Activated naive CD4-positive, alpha-beta T cell treated with anti-CD3 and anti-CD28 coated beads, Interleukin-2, amount 50 U/mL, for 72 hours (primary cell): Measurements from ENCODE around the gene TGFBI. TPM values are rescaled to one million over a fixed set of nuclear protein-coding genes. Genes with fewer than 3 reads are reported as not detected.
A peak's percentile ranks its signal among the peaks of the same experiment; 100 is the strongest.

Experiments used
- ATAC-seq, 2 donors: fragments of 150-1000 bp; cut with Tn5 transposase; 2 replicates each; pipeline ENCODE4 v1.10.0; 2021; ENCODE audit warnings: mild to moderate bottlenecking in 2 of 2, moderate library complexity in 2 of 2
- DNase-seq, 2 donors: peaks; one replicate each; pipeline ENCODE4 v3.0.0; 2021 to 2022; ENCODE audit warnings: low spot score in 2 of 2
- H3K27ac Mint-ChIP-seq, 2 donors: one replicate each; pipeline ENCODE4 v1.8.0; 2022; ENCODE audit warnings: mild to moderate bottlenecking in 2 of 2, mixed read lengths in 2 of 2
- H3K36me3 Mint-ChIP-seq, 2 donors: one replicate each; pipeline ENCODE4 v1.8.0; 2022; ENCODE audit warnings: mixed read lengths in 2 of 2
- H3K9me3 Mint-ChIP-seq, 2 donors: one replicate each; pipeline ENCODE4 v1.8.0; 2022; ENCODE audit warnings: mixed read lengths in 2 of 2
- total RNA-seq, 2 donors: library from RNA; stranded (reverse); gene quantifications; one replicate each; pipeline ENCODE4 v1.2.3, GENCODE V29; 2022

TGFBI gene
- total RNA-seq, 2 donors from 2014 or later = not detected

DNA sequence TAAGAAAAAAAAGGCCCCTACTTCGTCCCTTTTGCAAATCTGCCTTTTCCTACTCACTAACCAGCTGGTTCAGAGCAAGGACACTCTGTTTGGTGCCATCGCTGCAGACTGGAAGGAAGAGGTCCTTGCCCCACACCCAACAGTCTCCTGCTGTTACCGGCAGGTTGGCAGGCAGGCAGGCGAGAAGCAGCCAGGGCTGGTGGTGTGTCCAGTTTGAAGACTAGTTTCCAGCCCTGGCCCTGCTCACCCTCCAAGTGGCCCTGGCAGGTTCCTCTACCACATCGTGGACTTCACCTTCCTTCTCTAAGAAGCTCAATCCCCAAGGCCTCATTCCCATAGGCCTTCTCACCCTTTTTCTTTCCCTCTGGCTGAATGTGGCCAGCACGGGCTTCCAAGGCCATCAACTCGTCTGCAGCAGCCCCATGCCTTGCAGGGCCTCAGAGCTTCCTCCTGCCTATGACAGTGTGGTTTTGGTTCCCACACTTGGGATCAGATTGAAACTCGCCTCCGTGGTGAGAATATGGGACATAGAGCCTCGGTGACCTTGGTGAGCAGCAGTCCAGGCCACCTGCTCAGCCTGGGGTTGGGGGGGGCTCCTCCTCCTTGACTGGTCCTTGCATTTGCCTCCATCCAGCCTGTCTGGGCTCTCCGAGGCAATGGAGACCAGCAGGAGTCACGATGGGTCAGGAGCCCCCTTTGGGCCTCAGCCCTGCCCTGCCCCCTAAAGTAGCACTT is 22.9 kb downstream of the TGFBI start:
- H3K36me3 Mint-ChIP-seq = no peaks in the 10 kb centered on the region
- DNase-seq (no peak), ATAC-seq (no peak)
- no peaks in the 10 kb centered on the region for H3K9me3 Mint-ChIP-seq
- no peak overlapping the region for H3K27ac Mint-ChIP-seq

DNA sequence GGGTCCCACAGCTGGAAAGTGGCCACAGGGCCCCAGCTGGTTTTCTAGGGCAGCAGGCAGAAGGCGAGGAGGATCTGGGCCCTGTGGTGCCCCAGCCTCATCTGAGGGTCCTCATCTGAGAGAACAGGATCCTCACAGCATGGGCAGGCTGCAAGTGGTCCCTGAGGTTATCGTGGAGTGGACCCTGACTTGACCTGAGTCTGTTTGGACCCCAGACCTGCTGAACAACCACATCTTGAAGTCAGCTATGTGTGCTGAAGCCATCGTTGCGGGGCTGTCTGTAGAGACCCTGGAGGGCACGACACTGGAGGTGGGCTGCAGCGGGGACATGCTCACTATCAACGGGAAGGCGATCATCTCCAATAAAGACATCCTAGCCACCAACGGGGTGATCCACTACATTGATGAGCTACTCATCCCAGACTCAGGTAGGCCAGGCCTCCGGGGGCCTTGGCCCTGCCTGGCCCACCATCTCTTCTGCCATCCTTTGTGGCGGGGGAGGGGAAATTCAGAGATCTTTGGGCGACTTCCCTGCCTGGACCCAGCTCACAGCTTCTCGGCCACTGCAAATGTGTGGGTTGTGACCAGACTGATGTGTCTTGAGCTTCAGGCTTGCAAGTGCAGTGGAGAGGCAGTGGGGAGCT is 24.0 kb downstream of the TGFBI start:
- ATAC-seq = no peak
- no peak for DNase-seq
- Mint-ChIP-seq H3K9me3 (no peaks in the 10 kb centered on the region), H3K27ac (no peak overlapping the region), H3K36me3 (no peaks in the 10 kb centered on the region)

DNA sequence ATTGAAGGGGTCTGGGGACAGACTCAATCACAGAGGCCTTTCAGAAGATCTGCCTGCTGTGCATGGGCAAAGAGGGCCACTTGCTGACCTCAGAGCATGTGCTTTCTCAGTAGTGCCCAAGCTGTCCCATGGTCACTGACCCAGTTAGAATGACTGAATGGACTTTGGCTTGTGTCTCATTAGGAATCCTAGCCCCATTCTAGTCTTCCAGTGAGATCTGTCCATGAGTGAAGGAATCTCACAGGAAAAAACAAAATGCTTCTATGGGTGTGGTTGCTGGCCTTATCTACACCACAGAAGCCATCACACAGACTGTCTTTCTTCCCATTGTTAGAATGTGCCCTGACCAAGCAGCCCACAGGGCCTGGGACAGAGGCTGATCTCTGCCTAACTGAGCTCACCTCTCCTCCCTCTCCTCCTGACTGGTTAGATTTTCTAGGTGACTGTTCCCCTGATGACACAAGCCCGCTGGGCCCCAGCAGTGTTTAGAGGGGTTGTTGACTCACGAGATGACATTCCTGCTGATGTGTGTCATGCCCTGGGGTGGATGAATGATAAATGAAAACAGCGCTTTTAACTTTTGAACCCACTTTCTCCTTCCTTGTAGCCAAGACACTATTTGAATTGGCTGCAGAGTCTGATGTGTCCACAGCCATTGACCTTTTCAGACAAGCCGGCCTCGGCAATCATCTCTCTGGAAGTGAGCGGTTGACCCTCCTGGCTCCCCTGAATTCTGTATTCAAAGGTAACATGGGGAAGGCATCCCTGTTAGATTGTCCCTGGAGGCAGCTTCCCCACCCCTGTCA is 24.8 kb downstream of the TGFBI start:
- no peak overlapping the region for H3K27ac Mint-ChIP-seq
- ATAC-seq (peak in 1 of 2 donors; percentile 22), DNase-seq (no peak)
- no peaks in the 10 kb centered on the region for H3K9me3 Mint-ChIP-seq
- H3K36me3 Mint-ChIP-seq = no peaks in the 10 kb centered on the region

DNA sequence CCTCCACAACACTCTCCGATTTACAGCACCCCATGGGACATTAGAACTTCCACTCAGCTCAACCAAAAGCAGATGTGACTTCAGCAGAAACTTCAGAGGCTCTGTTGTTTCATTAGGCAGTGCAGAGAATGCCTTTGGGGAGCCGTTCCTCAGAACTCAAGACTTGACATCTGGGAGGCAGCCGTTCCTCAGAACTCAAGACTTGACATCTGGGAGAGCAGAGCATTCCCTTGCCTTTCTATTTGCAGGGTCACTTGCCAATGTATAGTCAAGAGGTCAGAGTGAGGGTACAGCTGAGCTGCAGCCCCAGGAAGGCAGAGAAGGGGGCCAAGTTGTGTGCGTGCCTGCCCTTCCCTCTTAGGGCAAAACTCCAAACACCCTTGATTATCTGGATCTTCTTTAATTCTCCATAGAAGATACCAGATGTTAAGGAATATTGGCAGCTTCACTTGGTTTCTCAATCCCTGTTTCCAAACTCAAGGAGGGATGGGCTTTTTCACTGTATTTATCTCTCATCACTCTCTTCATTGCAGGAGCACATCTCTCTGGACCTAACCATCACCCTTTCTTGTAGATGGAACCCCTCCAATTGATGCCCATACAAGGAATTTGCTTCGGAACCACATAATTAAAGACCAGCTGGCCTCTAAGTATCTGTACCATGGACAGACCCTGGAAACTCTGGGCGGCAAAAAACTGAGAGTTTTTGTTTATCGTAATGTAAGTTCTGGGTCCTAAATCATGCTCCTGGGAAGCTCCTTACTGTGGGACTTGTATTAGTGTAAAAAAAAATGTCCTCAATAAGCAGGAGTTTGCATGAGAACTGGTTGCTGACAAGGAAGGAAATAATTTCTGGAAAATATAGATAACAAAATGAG is 25.6 kb downstream of the TGFBI start:
- DNase-seq (no peak), ATAC-seq (no peak)
- H3K27ac Mint-ChIP-seq = no peak overlapping the region
- no peaks in the 10 kb centered on the region for H3K9me3 Mint-ChIP-seq
- H3K36me3 Mint-ChIP-seq = no peaks in the 10 kb centered on the region

DNA sequence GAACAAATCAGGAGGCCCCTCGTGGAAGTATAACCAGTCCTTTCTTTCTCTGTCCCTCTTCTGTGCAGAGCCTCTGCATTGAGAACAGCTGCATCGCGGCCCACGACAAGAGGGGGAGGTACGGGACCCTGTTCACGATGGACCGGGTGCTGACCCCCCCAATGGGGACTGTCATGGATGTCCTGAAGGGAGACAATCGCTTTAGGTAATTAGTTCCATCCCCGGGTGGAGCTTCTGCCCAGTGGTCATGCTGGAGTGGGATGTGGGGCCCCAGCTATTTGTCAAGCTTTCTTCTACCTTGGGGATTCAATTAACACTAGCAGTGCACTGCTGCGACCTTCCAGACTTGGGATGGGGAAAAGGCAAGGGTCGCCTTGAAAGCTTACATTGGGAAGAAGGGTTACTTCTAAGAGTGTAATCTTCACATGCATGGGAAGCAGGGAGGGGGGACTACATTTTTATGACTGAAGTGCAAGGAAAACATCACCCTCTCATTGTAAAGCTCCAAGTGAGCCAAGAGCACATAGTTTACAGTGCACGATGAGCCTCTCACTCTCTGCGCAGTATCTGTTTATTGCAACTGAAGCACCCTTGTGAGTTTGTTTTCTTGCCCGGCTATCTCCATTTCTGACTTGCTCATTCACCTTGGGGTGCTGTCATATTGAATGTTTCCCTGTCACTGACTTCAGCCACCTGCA is 27.0 kb downstream of the TGFBI start:
- Mint-ChIP-seq H3K9me3 (no peaks in the 10 kb centered on the region), H3K27ac (no peak overlapping the region), H3K36me3 (no peaks in the 10 kb centered on the region)
- ATAC-seq = no peak
- DNase-seq = no peak

DNA sequence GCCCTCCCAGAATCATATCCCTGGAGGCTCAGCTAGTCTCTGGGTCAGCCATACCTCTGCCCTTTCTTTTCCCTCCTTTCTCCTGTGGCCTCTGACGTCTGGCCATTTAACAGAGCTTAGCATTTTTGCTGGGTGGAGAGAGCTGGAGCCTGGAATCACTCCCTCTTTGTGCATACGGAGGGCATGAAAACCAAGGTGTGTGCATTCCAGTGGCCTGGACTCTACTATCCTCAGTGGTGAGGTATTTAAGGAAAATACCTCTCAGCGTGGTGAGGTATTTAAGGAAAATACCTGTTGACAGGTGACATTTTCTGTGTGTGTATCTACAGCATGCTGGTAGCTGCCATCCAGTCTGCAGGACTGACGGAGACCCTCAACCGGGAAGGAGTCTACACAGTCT is 27.5 kb downstream of the TGFBI start:
- Mint-ChIP-seq H3K9me3 (no peaks in the 10 kb centered on the region), H3K27ac (no peak overlapping the region), H3K36me3 (no peaks in the 10 kb centered on the region)
- ATAC-seq (no peak), DNase-seq (no peak)

DNA sequence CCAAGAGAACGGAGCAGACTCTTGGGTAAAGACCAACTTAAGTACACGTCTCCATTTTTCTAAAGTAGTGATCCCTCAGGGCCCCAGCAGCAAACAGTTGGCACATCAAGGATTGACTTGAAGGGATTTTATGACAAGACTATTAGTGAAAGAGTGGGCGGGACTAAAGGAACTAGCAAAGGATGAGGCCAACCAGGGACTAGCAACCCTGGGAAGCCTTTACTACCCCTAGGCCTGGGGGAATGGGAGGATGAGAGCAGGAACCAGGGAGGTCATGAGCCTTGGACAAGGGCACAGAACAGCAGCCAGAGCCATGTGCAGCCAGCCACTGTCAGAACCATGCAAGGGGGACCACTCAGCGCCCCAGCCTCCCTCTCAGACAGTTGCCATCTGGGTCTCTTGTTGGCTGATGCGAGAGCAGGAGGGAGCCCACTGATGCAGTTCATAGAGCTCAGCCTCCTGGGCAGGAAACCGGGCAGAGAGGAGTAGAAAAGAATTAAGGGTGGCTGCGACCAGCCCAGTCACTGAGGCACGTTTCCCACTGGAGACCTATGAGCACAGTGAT is 28.1 kb downstream of the TGFBI start:
- DNase-seq (no peak), ATAC-seq (no peak)
- H3K27ac Mint-ChIP-seq = no peak overlapping the region
- no peaks in the 10 kb centered on the region for H3K36me3 Mint-ChIP-seq
- H3K9me3 Mint-ChIP-seq = no peaks in the 10 kb centered on the region

DNA sequence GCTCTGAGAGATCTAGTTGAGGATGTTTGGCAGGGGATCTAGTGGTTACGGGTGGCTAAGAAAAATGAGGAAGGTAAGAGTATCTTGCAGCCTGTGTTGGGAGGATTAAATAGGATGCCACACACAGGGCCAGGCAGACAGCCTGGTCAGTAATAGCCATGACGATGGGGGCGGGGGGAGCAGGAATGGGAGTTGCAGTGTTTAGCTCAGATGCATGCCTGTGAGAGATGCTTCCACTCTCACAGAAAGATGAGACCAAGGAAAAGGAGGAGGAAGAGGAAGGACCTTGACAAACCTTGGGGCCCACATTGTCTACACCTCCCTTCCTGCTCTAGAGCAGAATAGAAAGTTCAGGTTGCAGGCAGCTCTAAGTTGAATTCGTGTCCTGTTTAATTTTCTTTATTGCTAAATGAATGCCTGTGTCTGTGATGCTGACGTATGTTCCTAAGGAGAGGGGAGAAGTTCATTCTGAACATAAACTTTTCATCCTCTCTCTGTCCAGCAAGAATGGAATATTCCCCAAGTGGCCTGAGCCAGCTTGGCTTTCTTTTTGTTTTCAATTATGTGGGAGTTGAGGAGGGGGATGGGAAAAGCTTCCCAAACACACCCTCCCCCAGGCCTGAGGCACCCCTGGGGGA is 28.7 kb downstream of the TGFBI start:
- no peaks in the 10 kb centered on the region for H3K9me3 Mint-ChIP-seq
- ATAC-seq = no peak
- no peak for DNase-seq
- no peak overlapping the region for H3K27ac Mint-ChIP-seq
- H3K36me3 Mint-ChIP-seq = no peaks in the 10 kb centered on the region

DNA sequence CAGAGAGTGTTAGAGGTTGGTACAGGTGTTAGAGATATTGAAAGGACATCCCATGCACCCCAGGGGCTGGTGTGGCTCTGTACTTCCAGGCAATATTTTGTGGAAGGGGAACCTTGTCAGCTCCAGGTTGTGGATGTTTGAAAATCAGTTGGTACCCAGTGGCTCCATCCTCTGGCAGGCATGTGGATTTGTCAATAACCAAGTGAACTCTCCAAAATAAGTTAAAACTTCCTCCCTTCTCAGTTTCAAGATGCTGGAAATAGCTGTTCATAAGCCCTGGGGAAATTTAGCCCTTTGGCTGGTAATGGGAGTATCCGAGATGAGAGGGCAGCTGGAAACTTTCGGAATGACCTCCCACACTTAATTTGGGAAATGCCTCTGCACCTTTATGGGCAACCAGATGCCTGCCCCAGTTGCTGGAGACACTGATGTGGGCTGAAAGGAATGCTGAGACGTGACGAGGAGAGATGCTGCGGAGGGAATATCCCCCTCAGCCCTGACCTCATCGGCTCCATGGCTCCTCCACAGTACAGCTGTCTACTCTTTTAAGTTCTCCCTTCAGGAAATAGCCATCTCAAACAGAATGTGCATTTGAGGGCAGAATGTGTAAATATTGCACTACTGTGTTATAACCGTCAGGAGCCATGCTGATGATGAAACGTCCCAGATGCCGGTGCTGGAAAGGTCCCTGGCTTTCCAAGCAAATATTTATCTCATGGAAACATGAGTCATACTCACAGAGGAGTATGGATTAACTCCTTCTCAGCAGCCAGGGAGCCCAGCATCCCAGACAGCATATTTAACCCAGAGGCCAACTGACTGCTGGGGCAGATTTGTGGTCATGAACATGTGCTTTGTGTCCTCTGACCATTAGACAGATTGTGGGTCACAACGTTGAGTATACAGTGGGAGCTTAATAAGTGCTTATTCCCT is 29.5 kb downstream of the TGFBI start:
- ATAC-seq (no peak), DNase-seq (no peak)
- no peak overlapping the region for H3K27ac Mint-ChIP-seq
- H3K36me3 Mint-ChIP-seq = no peaks in the 10 kb centered on the region
- H3K9me3 Mint-ChIP-seq = no peaks in the 10 kb centered on the region

DNA sequence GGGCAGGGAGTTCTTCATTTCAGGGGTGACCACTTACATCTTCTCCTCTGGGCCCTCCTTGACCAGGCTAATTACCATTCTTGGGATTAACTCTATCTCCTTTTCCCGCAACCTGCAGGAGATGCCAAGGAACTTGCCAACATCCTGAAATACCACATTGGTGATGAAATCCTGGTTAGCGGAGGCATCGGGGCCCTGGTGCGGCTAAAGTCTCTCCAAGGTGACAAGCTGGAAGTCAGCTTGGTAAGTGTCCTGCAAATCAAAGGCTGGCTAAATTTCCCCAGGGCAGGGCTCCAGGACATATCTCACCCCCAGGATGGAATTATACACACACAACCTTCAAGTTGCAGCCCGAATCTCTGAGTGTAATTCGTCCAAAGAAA is 30.2 kb downstream of the TGFBI start:
- H3K36me3 Mint-ChIP-seq = no peaks in the 10 kb centered on the region
- no peaks in the 10 kb centered on the region for H3K9me3 Mint-ChIP-seq
- ATAC-seq = no peak
- DNase-seq = no peak
- H3K27ac Mint-ChIP-seq = no peak overlapping the region

DNA sequence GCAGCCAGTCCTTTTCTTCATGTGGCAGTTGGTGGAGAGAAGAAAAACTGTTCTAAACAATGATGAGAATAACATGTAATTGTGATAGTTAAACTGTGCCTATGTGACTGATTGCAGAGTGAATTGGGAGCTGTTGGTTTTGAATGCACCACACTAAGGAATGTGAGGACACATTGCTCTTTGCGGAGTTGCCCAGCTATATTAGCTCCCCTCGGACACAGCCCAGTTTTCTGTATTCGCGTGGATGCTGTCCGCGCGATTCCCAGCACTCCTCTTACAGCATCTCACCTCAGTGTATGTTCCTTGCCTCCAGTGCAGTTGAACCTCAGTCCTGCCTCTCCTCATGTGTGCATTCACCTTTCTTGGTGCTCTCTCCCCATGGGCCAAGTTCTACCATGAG is 32.2 kb downstream of the TGFBI start:
- Mint-ChIP-seq H3K36me3 (no peaks in the 10 kb centered on the region), H3K27ac (no peak overlapping the region)
- no peak for ATAC-seq

DNA sequence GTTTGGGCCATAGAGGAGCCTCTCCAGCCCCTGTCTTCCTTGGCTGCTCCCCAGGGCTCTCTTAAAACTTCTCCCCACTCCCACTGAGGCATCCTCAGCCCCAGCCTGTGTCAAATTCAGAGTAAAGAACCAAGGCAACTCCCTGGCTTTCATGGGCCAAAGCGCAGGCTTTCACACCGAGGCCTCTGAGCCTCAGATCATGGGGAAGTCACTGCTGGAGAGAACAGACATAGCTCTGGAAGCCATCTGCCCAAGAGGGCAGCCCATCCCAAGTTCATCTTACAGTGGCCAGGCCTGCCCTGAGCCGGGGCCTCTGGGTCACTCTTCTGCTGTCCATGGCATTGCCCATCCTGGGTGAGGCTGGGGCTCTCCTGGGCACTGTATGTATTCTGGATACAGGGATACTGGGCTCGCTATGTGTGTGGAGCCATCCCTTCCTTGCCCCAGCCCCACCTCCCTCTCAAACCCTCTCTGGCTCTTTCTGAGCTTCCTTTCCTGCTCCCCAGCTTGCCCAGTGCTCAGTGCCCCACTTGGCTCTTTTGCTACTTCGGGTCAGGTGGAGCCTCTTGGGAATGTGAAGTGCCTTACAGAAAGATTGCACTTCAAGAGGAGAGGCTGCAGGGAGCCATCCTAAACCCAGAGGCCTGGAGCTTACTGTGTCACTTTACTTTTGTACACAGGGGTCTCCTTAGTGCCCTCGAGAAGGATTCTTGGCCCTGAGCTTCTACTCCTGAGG is 33.0 kb downstream of the TGFBI start:
- Mint-ChIP-seq H3K9me3 (no peaks in the 10 kb centered on the region), H3K27ac (no peak overlapping the region), H3K36me3 (no peaks in the 10 kb centered on the region)
- ATAC-seq (no peak), DNase-seq (no peak)

More for the DNA sequence above, 32.2 kb downstream of the TGFBI start:
- no peak for DNase-seq
- no peaks in the 10 kb centered on the region for H3K9me3 Mint-ChIP-seq

DNA sequence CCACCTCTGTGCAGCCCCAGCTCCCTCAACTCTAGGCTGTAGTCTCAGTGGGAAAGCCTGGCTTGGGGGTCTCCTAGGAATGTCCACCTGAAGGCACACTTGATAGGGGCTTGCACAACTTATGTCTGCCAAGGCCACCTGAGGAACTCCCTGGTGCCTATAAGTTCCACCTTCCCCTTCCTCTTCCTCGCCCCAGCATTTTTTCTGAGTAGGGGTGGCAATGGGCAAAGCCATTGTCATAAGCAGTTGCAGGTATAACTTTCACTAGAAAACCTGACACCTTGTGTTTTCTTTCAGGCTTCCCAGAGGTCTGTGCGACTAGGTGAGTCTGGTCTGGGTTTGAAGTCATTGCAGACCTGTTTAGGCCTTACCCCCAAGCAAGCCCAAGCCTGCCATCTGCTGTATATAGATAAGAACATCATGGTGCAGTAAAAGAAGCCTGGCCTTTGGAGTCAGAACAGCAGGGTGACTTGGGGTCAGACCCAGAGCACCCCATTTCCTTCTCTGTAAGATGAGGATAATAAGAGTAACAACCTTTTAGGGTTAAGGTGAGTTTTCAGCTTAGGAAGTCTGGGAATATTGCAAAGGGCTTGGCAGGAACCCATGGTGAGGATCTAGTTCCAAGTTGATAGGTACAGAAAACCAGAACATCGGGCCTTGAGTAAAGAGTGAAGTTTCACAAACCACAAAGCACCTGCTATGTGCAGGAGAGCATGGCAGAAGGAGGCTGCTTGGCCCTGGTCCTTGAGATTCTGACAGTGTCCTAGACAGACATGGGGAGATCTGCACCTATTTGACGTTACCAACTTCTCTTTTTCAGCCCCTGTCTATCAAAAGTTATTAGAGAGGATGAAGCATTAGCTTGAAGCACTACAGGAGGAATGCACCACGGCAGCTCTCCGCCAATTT is 33.8 kb downstream of the TGFBI start:
- H3K9me3 Mint-ChIP-seq = no peaks in the 10 kb centered on the region
- no peak for DNase-seq
- ATAC-seq = peak; percentile 20 to 80
- H3K27ac Mint-ChIP-seq = no peak overlapping the region
- H3K36me3 Mint-ChIP-seq = no peaks in the 10 kb centered on the region
